ENCODE results near the gene CFL1.

The CFL1 gene

GRCh38 chr11:65882120-65883057 lies 24.4 kb upstream of the CFL1 start:
- Histone ChIP-seq H3K4me2 (no peak overlapping the region), H3K27ac (no peak overlapping the region), H3K4me3 (IDR thresholded peaks at IDR 0.05; ENCODE audit: insufficient read depth, low read depth, low read length) (no peak overlapping the region), H3K27me3 (ENCODE audit: insufficient read depth, low read depth) (no peaks in the 10 kb centered on the region), H3K4me1 (ENCODE audit: low read depth, poor library complexity, severe bottlenecking) (peaks cover 19% of the 10 kb centered on the region), H3K9ac (no peak overlapping the region), H2AFZ (ENCODE audit: low read depth) (no peak overlapping the region), H4K20me1 (ENCODE audit: insufficient read depth) (no peaks in the 10 kb centered on the region), H3K79me2 (ENCODE audit: insufficient read depth, low read depth) (0 out of 2 replicates have a peak, but pooled peaks cover 2% of the 10 kb centered on the region), H3K36me3 (ENCODE audit: insufficient read depth) (no peaks in the 10 kb centered on the region)
- TF ChIP-seq CTCF (conservative IDR thresholded peaks at IDR 0.05; ENCODE audit: low read depth, low read length) = no peak

- no peak for TF ChIP-seq CTCF (conservative IDR thresholded peaks at IDR 0.05; ENCODE audit: low read depth, low read length)
- no peak overlapping the region for H3K4me2 ChIP-seq
- no peak overlapping the region for H2AFZ ChIP-seq (ENCODE audit: low read depth)
- no peaks in the 10 kb centered on the region for H4K20me1 ChIP-seq (ENCODE audit: insufficient read depth)
- no peaks in the 10 kb centered on the region for H3K36me3 ChIP-seq (ENCODE audit: insufficient read depth)
- H3K9ac ChIP-seq = no peak overlapping the region
- H3K4me1 ChIP-seq (ENCODE audit: low read depth, poor library complexity, severe bottlenecking) = peaks cover 12% of the 10 kb centered on the region
- no peaks in the 10 kb centered on the region for H3K79me2 ChIP-seq (ENCODE audit: insufficient read depth, low read depth)
- H3K27me3 ChIP-seq (ENCODE audit: insufficient read depth, low read depth) = no peaks in the 10 kb centered on the region
- no peak overlapping the region for H3K4me3 ChIP-seq (IDR thresholded peaks at IDR 0.05; ENCODE audit: insufficient read depth, low read depth, low read length)
- H3K27ac ChIP-seq = no peak overlapping the region
Observed at GRCh38 chr11:65880844-65881421, 23.0 kb upstream of the CFL1 start.

GRCh38 chr11:65880027-65880426 lies 22.0 kb upstream of the CFL1 start:
- no peak overlapping the region for H2AFZ ChIP-seq (ENCODE audit: low read depth)
- no peaks in the 10 kb centered on the region for H3K36me3 ChIP-seq (ENCODE audit: insufficient read depth)
- H3K4me2 ChIP-seq = no peak overlapping the region
- H3K9ac ChIP-seq = no peak overlapping the region
- no peak overlapping the region for H3K27ac ChIP-seq
- TF ChIP-seq CTCF (conservative IDR thresholded peaks at IDR 0.05; ENCODE audit: low read depth, low read length) = no peak
- H3K79me2 ChIP-seq (ENCODE audit: insufficient read depth, low read depth) = no peaks in the 10 kb centered on the region
- peaks cover 9% of the 10 kb centered on the region for H3K4me1 ChIP-seq (ENCODE audit: low read depth, poor library complexity, severe bottlenecking)
- no peak overlapping the region for H3K4me3 ChIP-seq (IDR thresholded peaks at IDR 0.05; ENCODE audit: insufficient read depth, low read depth, low read length)
- no peaks in the 10 kb centered on the region for H4K20me1 ChIP-seq (ENCODE audit: insufficient read depth)
- H3K27me3 ChIP-seq (ENCODE audit: insufficient read depth, low read depth) = no peaks in the 10 kb centered on the region

GRCh38 chr11:65879617-65880016 lies 21.6 kb upstream of the CFL1 start, which contains the start of gene CTSW:
Gene CTSW, plus strand, starts transcription at chr11:65879837. Its CDS starts 18 bp downstream, at chr11:65879855.
- Histone ChIP-seq H3K4me2 (no peak within 1 kb of the TSS), H3K4me1 (ENCODE audit: low read depth, poor library complexity, severe bottlenecking) (peaks cover 5% of the 10 kb centered on the region), H3K27ac (no peak within 1 kb of the TSS), H3K9ac (no peak within 1 kb of the TSS), H3K27me3 (ENCODE audit: insufficient read depth, low read depth) (no peaks in the 10 kb centered on the region), H3K36me3 (ENCODE audit: insufficient read depth) (no peaks in the 10 kb centered on the region), H2AFZ (ENCODE audit: low read depth) (no peak within 1 kb of the TSS), H4K20me1 (ENCODE audit: insufficient read depth) (no peaks in the 10 kb centered on the region), H3K79me2 (ENCODE audit: insufficient read depth, low read depth) (no peaks in the 10 kb centered on the region), H3K4me3 (IDR thresholded peaks at IDR 0.05; ENCODE audit: insufficient read depth, low read depth, low read length) (no peak within 1 kb of the TSS)
- TF ChIP-seq CTCF (conservative IDR thresholded peaks at IDR 0.05; ENCODE audit: low read depth, low read length) = no peak

Data from KMS-11 (cell line).